CD4-positive, alpha-beta T cell treated with Interferon gamma for 1 hour (primary cell): Measurements from ENCODE around the gene INSRR.

Source experiments
- DNase-seq: peaks from one replicate; pipeline ENCODE4 v3.0.0-alpha.2; 2020

The INSRR gene

GRCh38 chr1:156847591-156848460, 11.1 kb downstream of the INSRR start:
- DNase-seq, result no peak

- no peak for DNase-seq
These were observed 12.3 kb downstream of the INSRR start for GRCh38 chr1:156846643-156847042.

- DNase-seq, result no peak
These were observed 12.9 kb downstream of the INSRR start for GRCh38 chr1:156845953-156846545.

GRCh38 chr1:156845055-156845952, 13.6 kb downstream of the INSRR start:
- DNase-seq, result peak; percentile 25

GRCh38 chr1:156844638-156845037, 14.3 kb downstream of the INSRR start:
- no peak for DNase-seq

- no peak for DNase-seq
These were observed 14.8 kb downstream of the INSRR start for GRCh38 chr1:156844102-156844501.

- no peak for DNase-seq
These were observed 16.2 kb downstream of the INSRR start for GRCh38 chr1:156842618-156843300.

- DNase-seq, result no peak
These were observed 17.5 kb downstream of the INSRR start for GRCh38 chr1:156841295-156841855.

- no peak for DNase-seq
These were observed 18.0 kb downstream of the INSRR start for GRCh38 chr1:156840898-156841279.

GRCh38 chr1:156840186-156840897, 18.6 kb downstream of the INSRR start:
- no peak for DNase-seq

- DNase-seq, result no peak
These were observed 19.3 kb downstream of the INSRR start for GRCh38 chr1:156839426-156840109.

- peak; percentile 35 for DNase-seq
These were observed 19.9 kb downstream of the INSRR start for GRCh38 chr1:156838972-156839371.

- no peak for DNase-seq
These were observed 22.0 kb downstream of the INSRR start for GRCh38 chr1:156836892-156837291.

GRCh38 chr1:156836041-156836654, 22.8 kb downstream of the INSRR start:
- peak; percentile 25 for DNase-seq

GRCh38 chr1:156834322-156834721, 24.6 kb downstream of the INSRR start:
- no peak for DNase-seq

GRCh38 chr1:156833603-156834002, 25.3 kb downstream of the INSRR start:
- no peak for DNase-seq

- DNase-seq, result no peak
These were observed 26.5 kb downstream of the INSRR start for GRCh38 chr1:156832434-156832833.

GRCh38 chr1:156828400-156829124, 30.4 kb downstream of the INSRR start:
- no peak for DNase-seq

- DNase-seq, result no peak
These were observed 32.3 kb downstream of the INSRR start for GRCh38 chr1:156826630-156827029.

- DNase-seq, result no peak
These were observed 35.6 kb downstream of the INSRR start for GRCh38 chr1:156823210-156823790.
